ENCODE data around the gene TENM3. TPM values are rescaled to one million over a fixed set of nuclear protein-coding genes. Genes with fewer than 3 reads are reported as not detected.

The TENM3 gene
- total RNA-seq, 2 experiments from 2014 or later: not detected

- no peak for ATAC-seq (ENCODE audit: poor library complexity)
- intact Hi-C loops (cut with DNase I, micrococcal nuclease): no loop called here
- ChIA-PET POLR2A (no interaction called here), CTCF (no interaction called here)
- no peak overlapping the region for H3K27ac Mint-ChIP-seq
- no peaks in the 10 kb centered on the region for H3K36me3 ChIP-seq (ENCODE audit: insufficient read depth, low read length)
- DNase-seq: no peak
- H3K4me1 Mint-ChIP-seq (ENCODE audit: low read depth): no peaks in the 10 kb centered on the region
- no peaks in the 10 kb centered on the region for H3K27me3 Mint-ChIP-seq
- no peaks in the 10 kb centered on the region for H3K27me3 ChIP-seq (ENCODE audit: control insufficient read depth in 1 of 2, insufficient read depth in 2 of 2, low read length in 2 of 2)
- H3K9me3 Mint-ChIP-seq: peaks cover 3% of the 10 kb centered on the region
- H3K27ac ChIP-seq (ENCODE audit: low read depth in 1 of 2, low read length in 2 of 2): no peak overlapping the region
- H3K36me3 Mint-ChIP-seq (ENCODE audit: low read depth): no peaks in the 10 kb centered on the region
- H3K9me3 ChIP-seq (ENCODE audit: control insufficient read depth in 1 of 2, insufficient read depth in 1 of 2, low read length in 2 of 2): peaks cover 0 to 14% of the 10 kb centered on the region in 2 experiments
- H3K4me1 ChIP-seq (ENCODE audit: insufficient read depth, low read length): no peaks in the 10 kb centered on the region
- no peak overlapping the region for H3K4me3 ChIP-seq (ENCODE audit: low read length)
- H3K4me3 Mint-ChIP-seq: no peak overlapping the region
- TF ChIP-seq, protein P1, sequence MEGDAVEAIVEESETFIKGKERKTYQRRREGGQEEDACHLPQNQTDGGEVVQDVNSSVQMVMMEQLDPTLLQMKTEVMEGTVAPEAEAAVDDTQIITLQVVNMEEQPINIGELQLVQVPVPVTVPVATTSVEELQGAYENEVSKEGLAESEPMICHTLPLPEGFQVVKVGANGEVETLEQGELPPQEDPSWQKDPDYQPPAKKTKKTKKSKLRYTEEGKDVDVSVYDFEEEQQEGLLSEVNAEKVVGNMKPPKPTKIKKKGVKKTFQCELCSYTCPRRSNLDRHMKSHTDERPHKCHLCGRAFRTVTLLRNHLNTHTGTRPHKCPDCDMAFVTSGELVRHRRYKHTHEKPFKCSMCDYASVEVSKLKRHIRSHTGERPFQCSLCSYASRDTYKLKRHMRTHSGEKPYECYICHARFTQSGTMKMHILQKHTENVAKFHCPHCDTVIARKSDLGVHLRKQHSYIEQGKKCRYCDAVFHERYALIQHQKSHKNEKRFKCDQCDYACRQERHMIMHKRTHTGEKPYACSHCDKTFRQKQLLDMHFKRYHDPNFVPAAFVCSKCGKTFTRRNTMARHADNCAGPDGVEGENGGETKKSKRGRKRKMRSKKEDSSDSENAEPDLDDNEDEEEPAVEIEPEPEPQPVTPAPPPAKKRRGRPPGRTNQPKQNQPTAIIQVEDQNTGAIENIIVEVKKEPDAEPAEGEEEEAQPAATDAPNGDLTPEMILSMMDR (IDR thresholded peaks at IDR 0.05): no peak
These were observed 175.0 kb downstream of the TENM3 start for GRCh38 chr4:182418054-182418734.

DNA sequence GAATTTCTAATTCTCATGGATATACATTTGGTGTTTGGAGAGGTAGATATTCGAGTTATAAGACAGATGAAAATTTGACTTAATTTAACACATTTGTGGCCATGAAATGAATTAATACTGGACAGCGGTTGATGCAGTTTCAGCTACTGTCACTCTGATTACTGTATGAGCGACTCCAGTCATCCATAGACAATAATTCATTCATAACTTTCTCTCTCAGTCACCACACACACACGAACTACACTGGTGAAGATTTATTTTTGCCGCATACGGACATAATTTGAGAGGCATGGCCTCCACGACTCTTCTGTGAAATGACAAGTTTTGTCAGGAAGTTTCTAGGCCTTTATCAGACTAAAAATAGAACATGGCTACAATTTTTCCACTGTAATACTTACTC lies 177.0 kb downstream of the TENM3 start:
- no peaks in the 10 kb centered on the region for H3K9me3 Mint-ChIP-seq
- Histone ChIP-seq H3K27me3 (ENCODE audit: control insufficient read depth in 1 of 2, insufficient read depth in 2 of 2, low read length in 2 of 2) (peaks cover 0 to 3% of the 10 kb centered on the region in 2 experiments), H3K4me3 (ENCODE audit: low read length) (no peak overlapping the region), H3K36me3 (ENCODE audit: insufficient read depth, low read length) (no peaks in the 10 kb centered on the region), H3K27ac (ENCODE audit: low read depth in 1 of 2, low read length in 2 of 2) (no peak overlapping the region), H3K4me1 (ENCODE audit: insufficient read depth, low read length) (no peaks in the 10 kb centered on the region), H3K9me3 (ENCODE audit: control insufficient read depth in 1 of 2, insufficient read depth in 1 of 2, low read length in 2 of 2) (peaks cover 0 to 11% of the 10 kb centered on the region in 2 experiments)
- CTCF ChIA-PET: no interaction called here
- DNase-seq: no peak
- TF ChIP-seq, protein P1 (IDR thresholded peaks at IDR 0.05): no peak
- POLR2A ChIA-PET: no interaction called here
- no peak for ATAC-seq (ENCODE audit: poor library complexity)
- no peak overlapping the region for H3K4me3 Mint-ChIP-seq
- H3K36me3 Mint-ChIP-seq (ENCODE audit: low read depth): no peaks in the 10 kb centered on the region
- intact Hi-C loops (cut with DNase I, micrococcal nuclease): no loop called here
- H3K27ac Mint-ChIP-seq: no peak overlapping the region
- H3K4me1 Mint-ChIP-seq (ENCODE audit: low read depth): no peaks in the 10 kb centered on the region
- no peaks in the 10 kb centered on the region for H3K27me3 Mint-ChIP-seq

- H3K4me1 Mint-ChIP-seq (ENCODE audit: low read depth): no peaks in the 10 kb centered on the region
- peaks cover 0 to 10% of the 10 kb centered on the region in 2 experiments for H3K9me3 ChIP-seq (ENCODE audit: control insufficient read depth in 1 of 2, insufficient read depth in 1 of 2, low read length in 2 of 2)
- no peaks in the 10 kb centered on the region for H3K4me1 ChIP-seq (ENCODE audit: insufficient read depth, low read length)
- CTCF ChIA-PET: no interaction called here
- ATAC-seq (ENCODE audit: poor library complexity): no peak
- H3K36me3 Mint-ChIP-seq (ENCODE audit: low read depth): no peaks in the 10 kb centered on the region
- intact Hi-C loops (cut with DNase I, micrococcal nuclease): no loop called here
- no peaks in the 10 kb centered on the region for H3K9me3 Mint-ChIP-seq
- DNase-seq: no peak
- no peak overlapping the region for H3K4me3 ChIP-seq (ENCODE audit: low read length)
- no peak overlapping the region for H3K27ac Mint-ChIP-seq
- no peaks in the 10 kb centered on the region for H3K36me3 ChIP-seq (ENCODE audit: insufficient read depth, low read length)
- peaks cover 0 to 3% of the 10 kb centered on the region in 2 experiments for H3K27me3 ChIP-seq (ENCODE audit: control insufficient read depth in 1 of 2, insufficient read depth in 2 of 2, low read length in 2 of 2)
- POLR2A ChIA-PET: no interaction called here
- TF ChIP-seq, protein P1 (IDR thresholded peaks at IDR 0.05): no peak
- H3K27ac ChIP-seq (ENCODE audit: low read depth in 1 of 2, low read length in 2 of 2): no peak overlapping the region
- no peaks in the 10 kb centered on the region for H3K27me3 Mint-ChIP-seq
- no peak overlapping the region for H3K4me3 Mint-ChIP-seq
These were observed 178.6 kb downstream of the TENM3 start for GRCh38 chr4:182421753-182422152.
